ENCODE data around the gene POLR3B. TPM values are rescaled to one million over a fixed set of nuclear protein-coding genes. Genes with fewer than 3 reads are reported as not detected.

The POLR3B gene
- total and polyA plus RNA-seq, 2 of the 13 experiments (the other 11 are each of a cell fraction or from before 2014, with no cell fraction given), result 4.8 to 13.1 TPM

- TF ChIP-seq ZNF687 (CRISPR knock-in tag; IDR thresholded peaks at IDR 0.05) (peak; percentile 98), FOXJ3 (CRISPR knock-in tag; IDR thresholded peaks at IDR 0.05; ENCODE audit: borderline replicate concordance) (peak; percentile 14; the same call in 1 of the 2 replicates), AGO1 (IDR thresholded peaks at IDR 0.05; ENCODE audit: low read depth, low read length, poor library complexity, severe bottlenecking) (no peak), HINFP (CRISPR knock-in tag; IDR thresholded peaks at IDR 0.05; ENCODE audit: low read depth) (peak; percentile 80; the same call in 1 of the 2 replicates), ZSCAN20 (CRISPR knock-in tag; IDR thresholded peaks at IDR 0.05; ENCODE audit: borderline replicate concordance) (peak; percentile 48), ZNF615 (CRISPR knock-in tag; IDR thresholded peaks at IDR 0.05; ENCODE audit: borderline replicate concordance) (no peak), ATRX (CRISPR knock-in tag; IDR thresholded peaks at IDR 0.05; ENCODE audit: borderline replicate concordance) (0 out of 2 replicates have a peak, but pooled peaks have one; percentile 83), ELF3 (CRISPR knock-in tag; IDR thresholded peaks at IDR 0.05) (peak; percentile 87), REPIN1 (CRISPR knock-in tag; IDR thresholded peaks at IDR 0.05; ENCODE audit: borderline replicate concordance, low read depth) (peak; percentile 99), ZNF256 (CRISPR knock-in tag; conservative IDR thresholded peaks at IDR 0.05) (no peak), HNF4G (IDR thresholded peaks at IDR 0.05; ENCODE audit: borderline replicate concordance, low read depth, low read length) (no peak), HNF4G (CRISPR knock-in tag; IDR thresholded peaks at IDR 0.05; ENCODE audit: borderline replicate concordance, low read depth) (peak; percentile 68; the same call in 1 of the 2 replicates), SNAPC5 (CRISPR knock-in tag; IDR thresholded peaks at IDR 0.05; ENCODE audit: borderline replicate concordance) (peak; percentile 75; the same call in 1 of the 2 replicates), KDM3A (CRISPR knock-in tag; IDR thresholded peaks at IDR 0.05; ENCODE audit: low read depth) (peak; percentile 96), ETS1 (CRISPR knock-in tag; IDR thresholded peaks at IDR 0.05) (no peak), ZGPAT (CRISPR knock-in tag; IDR thresholded peaks at IDR 0.05) (peak; percentile 98), ZNF513 (CRISPR knock-in tag; conservative IDR thresholded peaks at IDR 0.05) (no peak), DMAP1 (CRISPR knock-in tag; IDR thresholded peaks at IDR 0.05) (peak; percentile 99)
Observed at GRCh38 chr12:106357549-106358395, at the start of gene POLR3B (continued).
